Endothelial cell of umbilical vein (primary cell): ENCODE measurements around the gene RGP1. TPM values are rescaled to one million over a fixed set of nuclear protein-coding genes. Genes with fewer than 3 reads are reported as not detected.
A peak's percentile ranks its signal among the peaks of the same experiment; 100 is the strongest.

Experiments
- BruUV-seq: library from RNA; stranded (reverse); fragments of 400-500 nt; replicated peaks from 2 replicates; lab custom pipeline; 2021; lab: Mats Ljungman, UMichigan
- CTCF ChIA-PET: fragments of 300-600, 350-600 bp; sonication (Branson Sonifier 250); formaldehyde crosslinking; loops from one replicate; lab custom pipeline; 2021; ENCODE audit warnings: antibody characterized with exemption, inconsistent platforms; lab: Charles Lee
- POLR2A ChIA-PET: fragments of 300-600, 350-600 bp; sonication (Branson Sonifier 250); formaldehyde crosslinking; loops from one replicate; lab custom pipeline; 2021; ENCODE audit warnings: antibody characterized with exemption, inconsistent platforms; lab: Charles Lee
- DNase-seq: peaks from one replicate; pipeline ENCODE4 v3.0.0-alpha.2; 2011; ENCODE audit warnings: low read depth, low spot score
- FAIRE-seq: peaks from 2 replicates; lab custom pipeline; 2011; peaks lifted over from hg19 to GRCh38; lab: Jason Lieb, UNC
- H2AFZ ChIP-seq: 2 replicates; pipeline ENCODE4 v1.6.0; 2012; ENCODE audit warnings: low read depth, low read length, control low read depth, inconsistent platforms
- H3K27ac ChIP-seq: 2 replicates; pipeline ENCODE4 v1.5.1; 2011; ENCODE audit warnings: low read depth, mild to moderate bottlenecking, control low read depth, low read length, moderate library complexity; ENCODE audit not compliant: insufficient read depth
- H3K27me3 ChIP-seq, 2 experiments: 2 replicates each; pipeline versions ENCODE4 v1.6.0 to v1.6.1; 2011; ENCODE audit warnings: low read length in 2 of 2, mixed read lengths in 1 of 2; ENCODE audit not compliant: control insufficient read depth in 2 of 2, insufficient read depth in 2 of 2
- H3K36me3 ChIP-seq, 2 experiments: 2 replicates in 1 of 2; 3 replicates in 1 of 2; pipeline ENCODE4 v1.5.1; 2011; ENCODE audit warnings: low read length in 2 of 2, mild to moderate bottlenecking in 1 of 2, moderate library complexity in 1 of 2; ENCODE audit not compliant: control insufficient read depth in 2 of 2, insufficient read depth in 2 of 2; ENCODE audit errors: extremely low read depth in 1 of 2
- H3K4me1 ChIP-seq: 3 replicates; pipeline ENCODE4 v1.5.1; 2011; ENCODE audit warnings: mild to moderate bottlenecking, low read length; ENCODE audit not compliant: control insufficient read depth, insufficient read depth; ENCODE audit errors: extremely low read depth
- H3K4me2 ChIP-seq: 2 replicates; pipeline ENCODE4 v1.6.1; 2011; ENCODE audit warnings: low read length, control low read depth, mixed read lengths; ENCODE audit not compliant: insufficient read depth
- H3K4me3 ChIP-seq, 3 experiments: fragments of 200-600 bp in 1 of 3; sonication (generic), shearing (Covaris generic) in 1 of 3; replicated peaks in 1 of 3; 2 replicates each; pipeline ENCODE4 v1.5.1; 2011 to 2016; ENCODE audit warnings: control low read depth in 3 of 3, low read length in 3 of 3, mild to moderate bottlenecking in 2 of 3, inconsistent platforms in 1 of 3, low read depth in 1 of 3, moderate library complexity in 1 of 3; ENCODE audit not compliant: insufficient read depth in 1 of 3
- H3K79me2 ChIP-seq: 2 replicates; pipeline ENCODE4 v1.6.0; 2012; ENCODE audit warnings: low read length, inconsistent platforms; ENCODE audit not compliant: control insufficient read depth, insufficient read depth
- H3K9ac ChIP-seq: replicated peaks from 2 replicates; pipeline ENCODE3; 2011; ENCODE audit warnings: low read length, control low read depth; ENCODE audit not compliant: insufficient read depth; ENCODE audit errors: extremely low read depth
- H3K9me1 ChIP-seq: replicated peaks from 3 replicates; pipeline ENCODE4 v1.6.0; 2011; ENCODE audit warnings: mild to moderate bottlenecking, low read length; ENCODE audit not compliant: control insufficient read depth, insufficient read depth; ENCODE audit errors: extremely low read depth
- H3K9me3 ChIP-seq: replicated peaks from 2 replicates; pipeline ENCODE4 v1.5.1; 2012; ENCODE audit warnings: low read length, inconsistent platforms; ENCODE audit not compliant: control insufficient read depth, insufficient read depth
- H4K20me1 ChIP-seq: replicated peaks from 2 replicates; pipeline ENCODE3; 2011; ENCODE audit warnings: mild to moderate bottlenecking, low read length; ENCODE audit not compliant: control insufficient read depth, insufficient read depth; ENCODE audit errors: extremely low read depth
- CTCF ChIP-seq, 2 donors: IDR thresholded peaks; 1 replicate in 1 of 2; 2 replicates in 1 of 2; pipeline ENCODE4 v1.5.1; 2011; ENCODE audit warnings: low read length in 2 of 2, mild to moderate bottlenecking in 2 of 2, moderate library complexity in 2 of 2, control low read depth in 1 of 2, inconsistent platforms in 1 of 2, low read depth in 1 of 2; ENCODE audit not compliant: insufficient read depth in 1 of 2; ENCODE audit errors: extremely low read depth in 1 of 2
- EZH2 ChIP-seq: IDR thresholded peaks from 2 replicates; pipeline ENCODE4 v1.6.1; 2012; ENCODE audit warnings: borderline replicate concordance, low read depth, mild to moderate bottlenecking, moderate library complexity, low read length, inconsistent platforms; ENCODE audit not compliant: severe bottlenecking
- FOS ChIP-seq: IDR thresholded peaks from 2 replicates; pipeline ENCODE4 v1.6.1; 2011; ENCODE audit warnings: mild to moderate bottlenecking, low read length, moderate library complexity, borderline replicate concordance; ENCODE audit not compliant: insufficient read depth
- GATA2 ChIP-seq: IDR thresholded peaks from 2 replicates; pipeline ENCODE4 v1.7.0; 2011; ENCODE audit warnings: low read depth, mild to moderate bottlenecking, moderate library complexity, mixed read lengths, low read length; ENCODE audit not compliant: insufficient read length, insufficient read depth
- JUN ChIP-seq: IDR thresholded peaks from 2 replicates; pipeline ENCODE4 v1.6.1; 2011; ENCODE audit warnings: borderline replicate concordance, low read depth; ENCODE audit not compliant: insufficient read length, insufficient read depth
- MYC ChIP-seq: IDR thresholded peaks from one replicate; pipeline ENCODE4 v1.6.1; 2011; ENCODE audit warnings: mild to moderate bottlenecking, low read depth, low read length
- POLR2A ChIP-seq: IDR thresholded peaks from 2 replicates; pipeline ENCODE4 v1.6.1; 2012; ENCODE audit warnings: low read depth, mild to moderate bottlenecking, control low read depth, low read length
- POLR2AphosphoS5 ChIP-seq: IDR thresholded peaks from 2 replicates; pipeline ENCODE4 v1.6.1; 2012; ENCODE audit warnings: low read depth, mild to moderate bottlenecking, control low read depth, low read length, moderate library complexity; ENCODE audit not compliant: insufficient read depth
- dilution Hi-C: fragments of 300-500 bp; cut with MboI; formaldehyde crosslinking; loops from one replicate; pipeline ENCODE4 v1.15.0; 2019; ENCODE audit warnings: low sequenced_read_pairs; ENCODE audit not compliant: extremely low pct_ligation_motif_present
- intact Hi-C: fragments of 100-400 bp; cut with micrococcal nuclease; formaldehyde crosslinking; loops from one replicate; pipeline ENCODE4 v1.10.0; 2022
- polyA plus RNA-seq, 4 experiments: library from polyadenylated mRNA; depleted of rRNA in 3 of 4; stranded (reverse) in 3 of 4; unstranded in 1 of 4; fragments of >200 nt; gene quantifications; 2 replicates each; pipeline versions ENCODE4 v1.2.1 to v1.2.3, GENCODE V29; 2011 to 2012; ENCODE audit warnings: missing spikeins in 1 of 4
- total RNA-seq: library from RNA; stranded (reverse); gene quantifications from 2 replicates; pipeline ENCODE4 v1.2.3, GENCODE V29; 2021
- TF ChIP-seq, protein P1 (sequence below): IDR thresholded peaks from 2 replicates; pipeline ENCODE4 v1.6.1; 2011; ENCODE audit not compliant: insufficient read depth, insufficient read length

The RGP1 gene
- total and polyA plus RNA-seq, 2 donors (not counting 3 experiments of a cell fraction or from before 2014, with no cell fraction given): 15.0 to 29.0 TPM

- TF ChIP-seq, protein P1, sequence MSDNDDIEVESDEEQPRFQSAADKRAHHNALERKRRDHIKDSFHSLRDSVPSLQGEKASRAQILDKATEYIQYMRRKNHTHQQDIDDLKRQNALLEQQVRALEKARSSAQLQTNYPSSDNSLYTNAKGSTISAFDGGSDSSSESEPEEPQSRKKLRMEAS: no peak
- TF ChIP-seq POLR2AphosphoS5 (no peak), POLR2A (no peak), EZH2 (no peak), MYC (no peak), GATA2 (no peak), CTCF (IDR thresholded peaks at IDR 0.05; ENCODE audit: extremely low read depth in 1 of 2, insufficient read depth in 1 of 2, low read depth in 1 of 2, low read length in 2 of 2) (no peak), JUN (no peak), FOS (no peak)
- dilution Hi-C loops: no loop called here
- peaks cover 10% of the 10 kb centered on the region in 2 experiments for H3K36me3 ChIP-seq
- CTCF ChIA-PET: interaction anchor here (0.7 to 3.7 kb wide), 22 partner anchors 11 to 188 kb away, joined by 3 to 32 read pairs (median 5); partner anchors contain the start of genes ARHGEF39, GBA2, HINT2 and RGP1
- H2AFZ ChIP-seq: no peak overlapping the region
- peaks cover 70% of the 10 kb centered on the region for H3K79me2 ChIP-seq
- H3K4me1 ChIP-seq: peaks cover 61% of the 10 kb centered on the region
- peak overlapping the region; percentile 79 for H3K27ac ChIP-seq
- FAIRE-seq (peak; percentile 8), DNase-seq (no peak)
- peak overlapping the region; percentile 39 to 92 (median 79) for H3K4me3 ChIP-seq
- peak overlapping the region; percentile 92 for H3K9ac ChIP-seq
- H3K4me2 ChIP-seq: peak overlapping the region; percentile 97
- no peaks in the 10 kb centered on the region for H3K27me3 ChIP-seq
- POLR2A ChIA-PET: interaction anchor here (1.0 to 1.4 kb wide), 5 partner anchors 12 to 83 kb away, joined by 3 to 7 read pairs (median 5); partner anchors contain the start of genes GBA2, HINT2 and RGP1
- intact Hi-C loops: loop anchor here (1.0 to 2.0 kb wide), 8 partner anchors 17 to 177 kb away; partner anchors contain the start of genes CCDC107, GBA2, HINT2 and RGP1
- BruUV-seq: no TSS peak
- H4K20me1 ChIP-seq: no peaks in the 10 kb centered on the region
- no peaks in the 10 kb centered on the region for H3K9me3 ChIP-seq
- H3K9me1 ChIP-seq: no peaks in the 10 kb centered on the region
Measured at GRCh38 chr9:35731415-35732184, 17.5 kb upstream of the RGP1 start.
